Right lobe of liver (tissue), 6 donors: ENCODE measurements around the gene CLPTM1L. TPM values are rescaled to one million over a fixed set of nuclear protein-coding genes. Genes with fewer than 3 reads are reported as not detected.
A peak's percentile ranks its signal among the peaks of the same experiment; 100 is the strongest.

Experiments used
- ATAC-seq, 4 donors: fragments of 200-7000 bp; cut with Tn5 transposase; one replicate each; pipeline ENCODE4 v1.9.1; 2020; ENCODE audit warnings: mild to moderate bottlenecking in 4 of 4, moderate library complexity in 4 of 4
- DNase-seq, 3 donors: peaks; one replicate each; pipeline ENCODE4 v3.0.0-alpha.2; 2020
- H3K27ac ChIP-seq, 3 donors: fragments of 200-600 bp; one replicate each; pipeline ENCODE4 v1.8.0; 2022
- H3K27me3 ChIP-seq, 2 donors: fragments of 200-600 bp; one replicate each; pipeline ENCODE4 v1.8.0; 2022
- H3K36me3 ChIP-seq, 4 donors: fragments of 200-600 bp; sonication (generic) in 1 of 4; one replicate each; pipeline versions ENCODE4 v1.5.1 to v1.8.0; 2017 to 2022; ENCODE audit warnings: control low read depth in 1 of 4
- H3K4me1 ChIP-seq, 4 donors: fragments of 200-600 bp; sonication (generic) in 1 of 4; one replicate each; pipeline versions ENCODE4 v1.5.1 to v1.8.0; 2017 to 2022; ENCODE audit warnings: control low read depth in 1 of 4
- H3K4me3 ChIP-seq, 3 donors: fragments of 200-600 bp; one replicate each; pipeline ENCODE4 v1.8.0; 2022
- H3K9me3 ChIP-seq, 4 donors: fragments of 200-600 bp; sonication (generic) in 1 of 4; one replicate each; pipeline versions ENCODE4 v1.5.1 to v1.8.0; 2017 to 2022; ENCODE audit warnings: control low read depth in 1 of 4
- POLR2A ChIP-seq: fragments of 450-650 bp; IDR thresholded peaks from one replicate; pipeline ENCODE4 v1.6.1; 2017; ENCODE audit warnings: antibody characterized with exemption, mild to moderate bottlenecking
- WGBS: methylation state at CpG from one replicate; pipeline ENCODE4 v1.1.6; 2018; ENCODE audit warnings: low coverage, low lambda C conversion rate; ENCODE audit not compliant: insufficient coverage; ENCODE audit errors: missing lambda C conversion rate; 5-methylcytosine and 5-hydroxymethylcytosine counted together
- intact Hi-C, 2 donors: fragments of 100-400 bp; cut with DNase I; formaldehyde crosslinking; loops; one replicate each; pipeline versions ENCODE4 v1.11.2 to v1.14.1; 2022
- total RNA-seq, 6 experiments: library from RNA; depleted of rRNA in 2 of 6; stranded (reverse); fragments of >200 nt in 2 of 6; fragmentation: NEBNext Ultra II Directional in 3 of 6; extraction: Animal tissue kit (Norgen Biotek cat#: 25700) in 3 of 6; gene quantifications; one replicate each; pipeline versions ENCODE4 v1.1.0 to v1.2.4, GENCODE V29; 2016 to 2023
- TF ChIP-seq, protein P1 (sequence below), 4 donors: fragments of 200-600 bp in 3 of 4; fragments of 450-650 bp in 1 of 4; IDR thresholded peaks; one replicate each; pipeline versions ENCODE4 v1.5.1 to v1.8.0; 2016 to 2022; ENCODE audit warnings: antibody characterized with exemption in 4 of 4, mild to moderate bottlenecking in 2 of 4
- donor health status: DM: no; HTN: yes; CAD: no.
- donor health status: DM: no; HTN: no; CAD: no.
- donor health status: DM: no; HTN: no; CAD: no.
- donor health status: DM: no; HTN: yes; CAD: no.
- donor health status: DM: no; HTN: yes; CAD: no.

Gene CLPTM1L
- total RNA-seq, 6 experiments from 2014 or later, result 63.8 to 155 (median 128) TPM

DNA sequence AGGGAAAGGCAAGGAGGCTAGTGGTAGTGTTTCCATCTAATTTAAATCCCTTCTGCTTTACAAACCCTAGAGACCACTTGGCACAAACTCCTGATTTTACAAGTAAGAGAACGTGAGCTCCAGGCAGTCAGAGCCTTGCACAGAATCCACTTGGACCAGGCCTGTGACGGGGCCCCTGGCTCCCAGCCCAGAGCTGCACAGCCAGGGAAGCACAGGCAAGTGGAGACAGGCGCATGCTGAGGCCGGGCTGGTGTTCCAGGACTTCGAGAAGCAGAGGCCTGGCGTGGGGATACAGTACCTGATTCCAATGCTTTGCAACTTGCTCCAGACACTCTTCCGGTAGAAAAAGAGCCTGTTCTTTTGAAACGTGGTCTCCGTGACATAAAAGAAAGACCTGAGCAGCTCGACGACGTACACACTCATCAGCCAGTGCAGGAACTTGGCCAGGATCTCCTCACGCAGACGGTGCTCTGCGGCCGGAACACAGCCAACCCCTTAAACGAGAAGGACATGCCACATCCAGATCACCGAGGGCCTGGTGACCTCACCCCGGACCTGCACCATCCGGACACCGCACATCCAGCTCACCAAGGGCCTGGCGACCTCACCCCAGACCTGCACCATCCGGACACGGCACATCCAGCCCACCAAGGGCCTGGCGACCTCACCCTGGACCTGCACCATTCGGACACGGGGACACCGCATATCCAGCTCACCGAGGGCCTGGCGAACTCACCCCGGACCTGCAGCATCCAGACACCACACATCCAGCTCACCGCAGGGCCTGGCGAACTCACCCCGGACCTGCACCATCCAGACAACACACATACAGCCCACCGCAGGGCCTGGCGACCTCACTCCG is 62.5 kb downstream of the CLPTM1L start:
- intact Hi-C loops, result no loop called here
- no peak overlapping the region for H3K27ac ChIP-seq
- no peaks in the 10 kb centered on the region for H3K36me3 ChIP-seq
- TF ChIP-seq, protein P1, sequence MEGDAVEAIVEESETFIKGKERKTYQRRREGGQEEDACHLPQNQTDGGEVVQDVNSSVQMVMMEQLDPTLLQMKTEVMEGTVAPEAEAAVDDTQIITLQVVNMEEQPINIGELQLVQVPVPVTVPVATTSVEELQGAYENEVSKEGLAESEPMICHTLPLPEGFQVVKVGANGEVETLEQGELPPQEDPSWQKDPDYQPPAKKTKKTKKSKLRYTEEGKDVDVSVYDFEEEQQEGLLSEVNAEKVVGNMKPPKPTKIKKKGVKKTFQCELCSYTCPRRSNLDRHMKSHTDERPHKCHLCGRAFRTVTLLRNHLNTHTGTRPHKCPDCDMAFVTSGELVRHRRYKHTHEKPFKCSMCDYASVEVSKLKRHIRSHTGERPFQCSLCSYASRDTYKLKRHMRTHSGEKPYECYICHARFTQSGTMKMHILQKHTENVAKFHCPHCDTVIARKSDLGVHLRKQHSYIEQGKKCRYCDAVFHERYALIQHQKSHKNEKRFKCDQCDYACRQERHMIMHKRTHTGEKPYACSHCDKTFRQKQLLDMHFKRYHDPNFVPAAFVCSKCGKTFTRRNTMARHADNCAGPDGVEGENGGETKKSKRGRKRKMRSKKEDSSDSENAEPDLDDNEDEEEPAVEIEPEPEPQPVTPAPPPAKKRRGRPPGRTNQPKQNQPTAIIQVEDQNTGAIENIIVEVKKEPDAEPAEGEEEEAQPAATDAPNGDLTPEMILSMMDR (IDR thresholded peaks at IDR 0.05), result no peak
- TF ChIP-seq POLR2A, result no peak
- H3K27me3 ChIP-seq, result no peaks in the 10 kb centered on the region
- no peaks in the 10 kb centered on the region for H3K9me3 ChIP-seq
- ATAC-seq (no peak), DNase-seq (peak in 1 of 3 donors; percentile 35)
- no peak overlapping the region for H3K4me3 ChIP-seq
- H3K4me1 ChIP-seq, result no peaks in the 10 kb centered on the region
- 83% methylated on average over 2 of the region's 37 CpGs for WGBS

GRCh38 chr5:1281038-1281882 is 63.6 kb downstream of the CLPTM1L start:
- ATAC-seq (no peak), DNase-seq (peak in 1 of 3 donors; percentile 8)
- no peak overlapping the region for H3K4me3 ChIP-seq
- no peak overlapping the region for H3K27ac ChIP-seq
- no peaks in the 10 kb centered on the region for H3K27me3 ChIP-seq
- H3K4me1 ChIP-seq, result no peaks in the 10 kb centered on the region
- no peaks in the 10 kb centered on the region for H3K9me3 ChIP-seq
- TF ChIP-seq POLR2A, result no peak
- TF ChIP-seq, protein P1 (IDR thresholded peaks at IDR 0.05), result no peak
- 65% methylated on average over 6 of the region's 16 CpGs for WGBS
- H3K36me3 ChIP-seq, result no peaks in the 10 kb centered on the region
- intact Hi-C loops, result no loop called here

GRCh38 chr5:1280177-1281037 is 64.5 kb downstream of the CLPTM1L start:
- no peak overlapping the region for H3K4me3 ChIP-seq
- TF ChIP-seq POLR2A, result no peak
- TF ChIP-seq, protein P1 (IDR thresholded peaks at IDR 0.05), result no peak
- DNase-seq (peak in 1 of 3 donors; percentile 42), ATAC-seq (peak in 1 of 4 donors; percentile 29)
- H3K9me3 ChIP-seq, result no peaks in the 10 kb centered on the region
- intact Hi-C loops, result no loop called here
- WGBS, result 100% methylated on average over 2 of the region's 32 CpGs
- no peaks in the 10 kb centered on the region for H3K27me3 ChIP-seq
- H3K27ac ChIP-seq, result no peak overlapping the region
- H3K4me1 ChIP-seq, result no peaks in the 10 kb centered on the region
- no peaks in the 10 kb centered on the region for H3K36me3 ChIP-seq

GRCh38 chr5:1279443-1280151 is 65.3 kb downstream of the CLPTM1L start:
- Histone ChIP-seq H3K4me3 (no peak overlapping the region), H3K27me3 (no peaks in the 10 kb centered on the region), H3K27ac (no peak overlapping the region), H3K9me3 (no peaks in the 10 kb centered on the region), H3K36me3 (no peaks in the 10 kb centered on the region), H3K4me1 (no peaks in the 10 kb centered on the region)
- intact Hi-C loops, result no loop called here
- ATAC-seq (no peak), DNase-seq (peak in 1 of 3 donors; percentile 13)
- 100% methylated on average over 1 of the region's 34 CpGs for WGBS
- no peak for TF ChIP-seq POLR2A
- TF ChIP-seq, protein P1 (IDR thresholded peaks at IDR 0.05), result no peak
